HT1080 (cell line): ENCODE results near the gene IGDCC3. TPM values are rescaled to one million over a fixed set of nuclear protein-coding genes. Genes with fewer than 3 reads are reported as not detected.

ENCODE experiments used
- DNase-seq: peaks from one replicate; pipeline ENCODE4 v3.0.0-alpha.2; 2015; ENCODE audit warnings: low read depth
- total RNA-seq: library from RNA; depleted of rRNA; stranded (reverse); fragments of >200 nt; shearing (Covaris generic); gene quantifications from 2 replicates; pipeline ENCODE4 v1.2.3, GENCODE V29; 2014

IGDCC3 gene
- total RNA-seq, 1 experiment from 2014 or later, result 0.19 TPM

DNA sequence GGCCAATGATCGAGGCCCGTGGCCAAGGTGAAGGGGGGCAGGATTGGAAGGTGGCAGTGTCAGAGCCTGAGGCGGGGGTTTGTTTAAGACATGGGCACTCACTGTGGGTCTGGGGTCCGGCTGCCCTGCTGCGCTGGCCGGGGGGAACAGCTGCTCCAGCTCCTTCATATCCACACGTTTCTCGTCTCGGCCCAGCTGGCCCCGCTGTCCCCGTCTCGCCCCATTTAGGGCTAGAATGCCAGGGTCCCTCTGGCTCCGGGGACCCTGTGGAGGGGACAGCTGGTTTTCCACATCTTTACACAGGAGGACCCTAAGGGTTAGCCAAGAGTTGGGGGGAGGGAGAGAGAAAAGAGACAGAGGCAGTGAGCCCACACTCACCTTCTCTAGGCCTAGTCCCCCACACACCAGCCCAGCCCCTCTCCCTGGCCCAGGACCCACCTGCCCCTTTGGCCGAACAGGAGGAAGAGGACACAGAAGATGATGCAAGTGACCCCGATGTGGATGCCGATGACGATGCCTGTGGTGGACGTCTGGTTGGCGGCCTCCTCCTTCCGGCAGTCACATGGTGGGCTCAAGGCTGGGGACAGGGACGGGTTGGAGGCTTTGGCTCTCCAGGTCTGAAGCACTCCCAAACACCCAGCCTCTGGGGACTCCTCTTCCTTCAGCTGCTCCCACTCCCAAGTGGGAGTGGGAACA is 48.4 kb downstream of the IGDCC3 start:
- no peak for DNase-seq

DNA sequence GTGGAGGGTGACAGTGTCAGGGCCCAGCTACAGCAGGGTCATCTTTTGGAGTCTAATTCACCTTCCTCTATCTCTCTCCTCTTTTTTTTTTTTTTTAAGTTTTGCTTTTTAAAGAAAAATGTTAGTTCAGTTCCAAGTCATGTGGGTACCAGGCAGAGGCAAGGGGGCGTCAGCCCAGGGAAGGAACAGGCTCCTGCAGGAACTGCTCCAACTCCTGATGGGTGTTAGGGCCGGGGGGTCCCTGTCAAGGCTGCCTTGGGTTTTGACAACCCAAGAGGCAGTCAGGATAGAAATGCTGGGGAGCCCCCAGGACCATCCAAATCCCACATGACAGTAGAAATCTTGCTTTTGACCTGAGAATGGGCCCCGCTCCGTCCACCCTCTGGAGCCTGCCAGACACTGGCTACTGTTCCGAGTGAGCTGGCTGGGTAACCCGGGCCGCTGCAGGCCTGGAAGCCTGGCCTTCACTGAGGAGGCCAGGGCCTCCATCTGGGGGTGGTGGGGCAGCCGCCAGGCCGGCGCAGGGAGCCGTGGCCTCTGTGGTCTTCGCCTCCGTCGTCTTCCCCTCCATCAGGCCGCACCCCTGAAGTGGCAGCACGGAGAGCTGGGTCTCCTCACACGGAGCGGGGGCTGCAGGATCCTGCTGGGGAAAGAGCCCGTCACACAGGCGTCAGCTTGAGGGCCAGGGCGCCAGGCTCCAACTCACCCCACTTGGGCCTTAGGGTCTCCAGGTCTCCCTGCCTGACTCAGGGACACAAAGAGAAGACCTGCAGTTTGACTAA is 49.1 kb downstream of the IGDCC3 start:
- DNase-seq, result no peak

GRCh38 chr15:65327651-65328393 is 50.0 kb downstream of the IGDCC3 start:
- DNase-seq, result no peak

- DNase-seq, result no peak
Observed at GRCh38 chr15:65326818-65327217, 51.0 kb downstream of the IGDCC3 start.

- no peak for DNase-seq
Observed at GRCh38 chr15:65326117-65326526, 51.7 kb downstream of the IGDCC3 start.

GRCh38 chr15:65323071-65323511 is 54.7 kb downstream of the IGDCC3 start:
- DNase-seq, result peak; percentile 44

- DNase-seq, result peak; percentile 78
Observed at GRCh38 chr15:65318870-65319356, 58.9 kb downstream of the IGDCC3 start.

DNA sequence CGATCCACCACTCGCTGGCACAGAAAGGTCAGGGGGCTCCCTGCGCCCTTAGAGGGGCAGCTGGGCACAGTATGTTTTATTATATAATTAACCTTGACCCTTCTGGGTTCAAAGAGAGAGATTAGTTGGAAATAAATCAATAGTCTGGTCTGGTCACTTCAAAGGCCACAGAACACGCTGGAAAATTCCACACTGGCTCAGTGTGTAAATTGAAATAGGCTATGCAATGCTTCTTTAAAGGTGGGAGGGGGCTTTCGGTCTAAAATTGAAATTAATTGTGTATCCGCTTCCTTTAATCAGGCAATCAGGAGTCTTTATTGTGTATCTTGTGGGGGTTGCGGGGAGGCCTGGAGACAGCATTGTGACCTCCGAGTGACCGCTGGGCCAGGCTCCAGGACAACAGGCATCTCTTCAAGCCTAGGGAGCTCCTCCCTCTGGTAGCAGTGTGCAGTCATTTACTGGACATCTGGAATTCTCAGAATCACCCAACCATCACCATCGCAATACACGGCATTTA is 65.3 kb downstream of the IGDCC3 start:
- no peak for DNase-seq

DNA sequence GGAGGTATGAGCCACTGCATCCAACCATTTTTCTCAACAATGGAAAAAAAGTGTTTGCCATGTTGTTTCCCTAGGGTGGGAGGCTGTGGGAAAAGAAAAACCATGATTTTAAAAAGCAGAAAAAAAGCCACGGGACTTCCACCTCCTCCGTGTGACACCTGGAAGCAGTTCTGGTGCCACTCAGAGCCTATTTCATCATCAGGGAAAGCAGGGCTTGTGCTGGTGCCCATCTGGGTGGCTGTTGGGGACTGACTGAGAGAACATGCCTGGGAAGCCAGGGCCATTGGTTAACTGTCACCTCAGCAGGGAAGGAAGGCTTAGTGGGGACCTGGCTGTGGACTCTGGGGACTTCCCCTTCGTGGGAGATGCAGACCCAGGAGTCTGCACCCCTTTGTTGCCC is 66.0 kb downstream of the IGDCC3 start:
- DNase-seq, result no peak

GRCh38 chr15:65310431-65311137 is 67.2 kb downstream of the IGDCC3 start:
- DNase-seq, result no peak

GRCh38 chr15:65309882-65310418 is 67.9 kb downstream of the IGDCC3 start:
- no peak for DNase-seq

- no peak for DNase-seq
Observed at GRCh38 chr15:65307978-65308377, 69.8 kb downstream of the IGDCC3 start.

GRCh38 chr15:65306551-65306950 is 71.3 kb downstream of the IGDCC3 start:
- DNase-seq, result no peak

DNA sequence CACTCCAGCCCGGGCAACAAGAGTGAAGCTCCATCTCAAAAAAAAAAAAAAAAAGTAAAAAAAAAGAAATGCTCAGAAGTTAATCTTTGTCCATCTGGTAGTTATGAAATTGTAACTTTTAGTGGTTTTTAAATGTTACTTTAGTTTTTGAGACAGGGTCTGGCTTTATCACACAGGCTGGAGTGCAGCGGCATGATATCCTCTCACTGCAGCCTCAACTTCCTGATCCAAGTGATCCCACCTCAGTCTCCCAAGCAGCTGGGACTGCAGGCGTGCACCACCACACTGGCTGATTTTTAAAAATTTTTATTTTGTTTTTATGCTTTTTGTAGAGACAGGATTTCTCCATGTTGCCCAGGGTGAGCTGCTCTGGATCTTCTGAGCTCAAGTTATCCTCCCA is 72.0 kb downstream of the IGDCC3 start:
- no peak for DNase-seq

- DNase-seq, result no peak
Observed at GRCh38 chr15:65305150-65305758, 72.5 kb downstream of the IGDCC3 start.

GRCh38 chr15:65304381-65305149 is 73.2 kb downstream of the IGDCC3 start, which contains the start of gene RNU5B-1:
TSS of gene RNU5B-1 (plus strand) at chr15:65304677.
- DNase-seq, result peak; percentile 98

DNA sequence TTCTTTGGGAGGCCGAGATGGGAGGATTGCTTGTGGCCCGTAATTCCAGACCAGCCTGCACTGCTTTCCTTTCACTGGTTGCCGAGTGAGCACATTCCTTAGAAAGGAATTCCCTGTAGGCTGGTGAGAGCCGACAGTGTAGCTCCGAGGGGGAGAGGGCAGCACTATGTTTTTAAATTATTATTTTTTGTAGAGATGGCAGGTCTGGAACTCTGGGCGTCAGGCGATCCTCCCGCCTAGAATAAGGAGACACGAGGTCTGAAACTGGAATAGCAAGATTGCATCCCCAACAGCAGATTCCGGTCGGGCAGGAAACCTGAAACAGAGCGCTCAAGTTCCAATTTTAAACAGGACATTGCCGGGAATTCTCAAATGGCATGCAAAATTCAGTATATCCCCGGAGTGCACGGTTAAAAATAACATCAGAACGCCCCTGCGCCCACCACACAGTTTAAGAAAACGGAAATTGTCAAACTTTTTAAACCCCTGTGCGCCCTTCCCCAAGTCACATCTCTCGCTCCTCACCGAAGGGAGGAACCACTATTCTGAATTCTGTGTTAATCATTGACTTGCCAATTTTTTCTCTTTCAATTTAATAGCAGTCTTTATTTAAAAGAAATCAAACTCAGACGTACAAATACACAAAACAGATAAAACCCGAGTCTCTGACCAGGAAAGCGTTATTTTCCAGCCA is 74.0 kb downstream of the IGDCC3 start:
- DNase-seq, result peak; percentile 67

DNA sequence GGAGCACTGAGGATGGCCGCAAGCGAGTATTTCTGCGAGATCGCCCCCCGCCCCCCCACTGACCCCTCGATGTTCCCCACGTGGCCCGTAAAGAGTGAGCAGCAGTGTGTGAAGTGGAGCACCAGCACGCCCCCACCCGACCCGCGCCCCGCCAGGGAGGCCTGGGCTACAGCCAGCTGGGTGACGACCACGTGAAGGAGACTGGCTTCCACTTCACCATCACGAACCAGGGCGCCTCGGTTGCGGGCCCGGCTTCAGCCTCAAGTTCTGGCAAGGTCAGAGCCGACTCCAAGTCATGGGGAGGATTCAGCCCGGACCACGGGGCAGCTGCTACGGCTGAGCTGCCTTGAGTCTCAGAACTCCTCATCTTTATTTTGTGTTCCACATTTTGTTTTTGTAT is 75.7 kb downstream of the IGDCC3 start:
- no peak for DNase-seq

GRCh38 chr15:65300924-65301441 is 76.8 kb downstream of the IGDCC3 start:
- DNase-seq, result no peak
